Immature natural killer cell (primary cell): ENCODE data around the gene LBR. TPM values are rescaled to one million over a fixed set of nuclear protein-coding genes. Genes with fewer than 3 reads are reported as not detected.

Experiments
- DNase-seq, 3 donors: peaks; one replicate each; pipeline ENCODE4 v3.0.0; 2022; ENCODE audit warnings: mixed read lengths in 1 of 3
- H3K27ac Mint-ChIP-seq, 6 donors: one replicate each; pipeline ENCODE4 v1.8.0; 2020; ENCODE audit warnings: mixed read lengths in 6 of 6, mild to moderate bottlenecking in 5 of 6, inconsistent platforms in 4 of 6, moderate library complexity in 3 of 6
- H3K27me3 Mint-ChIP-seq, 3 donors: one replicate each; pipeline ENCODE4 v1.8.0; 2020 to 2021; ENCODE audit warnings: low read depth in 3 of 3, mild to moderate bottlenecking in 3 of 3, mixed read lengths in 3 of 3, moderate library complexity in 3 of 3, inconsistent platforms in 1 of 3
- H3K36me3 Mint-ChIP-seq, 3 donors: one replicate each; pipeline ENCODE4 v1.8.0; 2020; ENCODE audit warnings: mixed read lengths in 3 of 3, inconsistent platforms in 2 of 3, mild to moderate bottlenecking in 2 of 3
- H3K4me1 Mint-ChIP-seq, 2 donors: one replicate each; pipeline ENCODE4 v1.8.0; 2020; ENCODE audit warnings: inconsistent platforms in 2 of 2, mild to moderate bottlenecking in 2 of 2, mixed read lengths in 2 of 2, moderate library complexity in 1 of 2
- H3K4me3 Mint-ChIP-seq, 5 donors: one replicate each; pipeline ENCODE4 v1.8.0; 2020; ENCODE audit warnings: mild to moderate bottlenecking in 5 of 5, mixed read lengths in 5 of 5, inconsistent platforms in 3 of 5, moderate library complexity in 3 of 5
- H3K9me3 Mint-ChIP-seq, 6 donors: one replicate each; pipeline ENCODE4 v1.8.0; 2020; ENCODE audit warnings: mild to moderate bottlenecking in 6 of 6, mixed read lengths in 6 of 6, inconsistent platforms in 4 of 6, moderate library complexity in 3 of 6
- polyA plus RNA-seq, 3 donors: library from polyadenylated mRNA; unstranded; fragments of 300-500 nt; fragmentation: Illumina TruSeq; gene quantifications; one replicate each; pipeline ENCODE4 v1.2.3, GENCODE V29; 2021

The LBR gene
- polyA plus RNA-seq, 3 donors from 2014 or later, result 100.0 to 136 (median 117) TPM

DNA sequence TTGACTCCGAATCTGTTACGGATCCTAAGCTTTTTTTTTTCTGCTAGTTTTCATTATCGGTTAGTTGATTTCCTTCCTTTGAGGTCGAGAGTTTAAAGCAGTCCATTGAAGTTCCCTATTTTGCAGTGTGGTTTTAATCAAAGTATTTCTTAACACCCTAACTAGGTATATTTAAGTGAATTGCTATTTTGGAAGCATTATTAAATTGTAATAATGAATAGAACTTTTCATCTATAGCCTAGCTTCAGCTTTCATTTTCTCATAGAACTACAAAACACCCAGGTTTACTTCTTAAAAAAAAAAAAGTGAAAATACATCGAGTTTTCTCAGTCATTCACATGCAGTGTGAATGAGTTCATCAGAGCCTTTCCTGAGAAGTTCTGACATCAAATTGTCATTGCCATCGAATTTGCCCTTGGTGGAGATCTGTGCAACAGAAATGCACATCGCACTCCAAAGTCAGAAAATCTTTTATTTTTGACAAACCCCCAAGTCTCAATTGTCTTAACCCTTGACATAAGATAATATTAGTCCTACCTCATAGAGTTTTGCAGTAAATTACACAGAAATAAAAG is 1.1 kb upstream of the LBR start:
- no peaks in the 10 kb centered on the region for H3K36me3 Mint-ChIP-seq
- H3K27me3 Mint-ChIP-seq, result peaks cover 2 to 15% (median 12%) of the 10 kb centered on the region in 3 donors
- no peaks in the 10 kb centered on the region for H3K9me3 Mint-ChIP-seq
- peak overlapping the region; percentile 89 to 95 (median 92) for H3K4me3 Mint-ChIP-seq
- peak in 1 of 3 donors; percentile 50 for DNase-seq
- H3K27ac Mint-ChIP-seq, result peak overlapping the region; percentile 88 to 96 (median 94)
- H3K4me1 Mint-ChIP-seq, result peaks cover 42 to 44% of the 10 kb centered on the region in 2 donors

DNA sequence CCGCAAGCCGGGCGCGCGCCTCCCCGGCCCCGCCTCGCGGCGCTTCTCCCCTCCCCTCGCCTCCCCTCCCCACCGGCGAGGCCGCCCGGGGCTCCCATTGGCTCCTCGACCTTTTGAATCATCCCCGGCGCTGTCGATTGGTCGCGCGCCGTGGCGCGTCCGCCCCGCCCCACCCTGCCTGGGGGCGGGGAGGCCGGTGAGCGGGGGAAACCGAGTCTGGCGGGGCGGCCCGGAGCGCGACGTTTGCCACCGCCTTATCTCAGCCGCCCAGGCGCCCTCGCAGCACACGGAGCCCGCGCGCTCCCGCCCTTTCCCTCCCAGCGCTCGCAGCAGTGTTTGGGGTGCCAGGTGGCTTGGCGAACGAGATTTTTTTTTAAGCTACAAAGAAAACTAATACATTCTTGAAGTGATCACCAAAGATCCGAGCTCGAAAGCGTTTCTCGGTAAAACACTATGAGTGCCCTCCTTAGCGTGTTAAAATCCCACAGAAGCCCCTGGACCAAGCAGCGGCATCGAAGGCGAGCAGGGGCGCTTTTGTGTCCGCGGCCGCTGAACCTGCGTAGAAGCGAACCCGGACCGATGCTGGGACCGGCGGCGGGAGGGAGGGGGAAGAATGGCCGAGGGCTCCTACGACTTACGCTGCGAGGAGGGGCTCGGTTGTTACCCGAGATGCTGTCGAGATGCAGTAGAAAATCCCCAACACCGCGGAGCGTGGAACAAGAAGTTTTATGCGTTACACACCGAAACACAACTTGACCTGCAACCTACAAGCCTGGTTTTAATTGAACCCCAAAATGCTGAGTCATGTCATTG is 436 bp upstream of the LBR start:
- Mint-ChIP-seq H3K27me3 (peaks cover 2 to 15% (median 12%) of the 10 kb centered on the region in 3 donors), H3K9me3 (no peaks in the 10 kb centered on the region), H3K36me3 (no peaks in the 10 kb centered on the region), H3K4me1 (peaks cover 49 to 51% of the 10 kb centered on the region in 2 donors), H3K27ac (peak overlapping the region; percentile 88 to 96 (median 94)), H3K4me3 (peak overlapping the region; percentile 89 to 95 (median 92))
- peak; percentile 89 to 90 (median 90) for DNase-seq

DNA sequence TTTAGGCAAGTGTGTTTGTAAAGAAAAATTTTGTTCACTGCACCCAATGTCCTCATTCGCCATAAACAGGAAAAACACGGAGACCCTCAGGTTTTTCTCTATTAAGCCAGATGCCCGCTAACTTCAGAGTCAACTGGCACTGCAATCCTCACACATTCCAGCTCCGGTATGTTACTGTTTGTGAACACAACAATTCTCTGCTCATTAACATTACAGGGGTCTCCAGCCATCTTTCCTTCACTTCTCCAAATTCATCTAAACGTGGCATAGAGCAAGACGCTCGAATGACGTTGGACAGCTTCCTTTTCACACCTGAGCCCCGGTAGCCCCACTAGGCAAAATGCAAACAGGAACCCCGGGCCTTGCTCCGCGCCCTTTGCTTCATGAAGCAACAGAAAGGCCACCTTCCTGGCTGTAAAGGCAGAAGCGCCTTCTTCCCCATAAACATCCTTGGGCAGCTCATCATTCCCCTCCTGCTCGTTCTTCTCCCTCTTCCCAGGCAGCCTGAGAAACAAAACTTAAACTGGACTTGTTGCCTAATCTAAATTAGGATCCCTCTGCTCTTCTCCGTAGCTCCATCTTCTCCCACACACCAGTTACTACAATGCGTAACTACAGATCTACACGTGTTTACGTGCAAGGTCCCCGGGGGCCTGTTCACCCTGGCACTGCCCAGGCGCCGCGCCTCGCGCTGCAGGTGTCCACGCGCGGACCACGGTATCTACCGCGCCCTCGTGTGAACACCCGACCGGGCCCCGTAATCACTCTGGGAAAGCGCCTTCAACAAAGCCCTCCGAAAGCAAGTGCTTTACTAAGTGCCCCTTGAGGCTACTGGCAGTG is 1.2 kb downstream of the LBR start:
- Mint-ChIP-seq H3K9me3 (no peaks in the 10 kb centered on the region), H3K27me3 (peaks cover 2 to 15% (median 12%) of the 10 kb centered on the region in 3 donors), H3K27ac (peak overlapping the region; percentile 77 to 96 (median 92)), H3K36me3 (no peaks in the 10 kb centered on the region), H3K4me1 (peaks cover 64 to 68% of the 10 kb centered on the region in 2 donors), H3K4me3 (peak overlapping the region; percentile 89 to 98 (median 92))
- peak; percentile 24 to 39 (median 29) for DNase-seq

DNA sequence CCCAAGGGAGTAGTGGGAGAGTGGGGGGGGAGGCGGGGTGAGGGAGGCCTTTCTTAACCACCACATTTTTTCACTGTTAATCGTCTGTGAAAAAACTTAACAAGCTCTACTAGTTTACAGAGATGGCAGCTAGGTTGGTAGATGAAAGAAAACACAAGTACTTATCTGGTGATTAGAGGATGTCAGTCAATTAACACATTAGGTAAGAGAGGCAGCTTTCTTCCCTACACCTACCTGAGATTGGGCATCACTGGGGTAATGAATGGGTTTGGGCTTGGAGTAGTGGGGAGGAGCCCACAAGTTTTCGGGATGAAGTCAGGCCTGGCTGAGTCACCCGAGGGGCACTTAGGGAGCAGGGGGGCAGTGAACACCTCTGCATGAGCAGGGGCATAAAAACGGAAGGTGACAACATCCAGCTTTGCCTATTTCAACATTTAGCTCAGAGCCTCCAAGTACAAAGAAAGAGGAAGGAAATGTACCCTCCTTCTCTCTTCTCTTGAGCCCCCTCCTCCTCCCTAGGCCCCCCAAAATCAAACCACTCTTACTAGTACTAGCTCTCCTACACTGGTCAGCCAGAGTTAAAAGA is 2.5 kb downstream of the LBR start:
- no peaks in the 10 kb centered on the region for H3K9me3 Mint-ChIP-seq
- peak overlapping the region in 5 of 6 donors; percentile 77 to 96 (median 86) for H3K27ac Mint-ChIP-seq
- no peak for DNase-seq
- H3K27me3 Mint-ChIP-seq, result peaks cover 2 to 15% (median 12%) of the 10 kb centered on the region in 3 donors
- peaks cover 65 to 81% of the 10 kb centered on the region in 2 donors for H3K4me1 Mint-ChIP-seq
- H3K36me3 Mint-ChIP-seq, result peaks cover under 1 to 2% (median under 1%) of the 10 kb centered on the region in 3 donors
- peak overlapping the region; percentile 89 to 98 (median 92) for H3K4me3 Mint-ChIP-seq

DNA sequence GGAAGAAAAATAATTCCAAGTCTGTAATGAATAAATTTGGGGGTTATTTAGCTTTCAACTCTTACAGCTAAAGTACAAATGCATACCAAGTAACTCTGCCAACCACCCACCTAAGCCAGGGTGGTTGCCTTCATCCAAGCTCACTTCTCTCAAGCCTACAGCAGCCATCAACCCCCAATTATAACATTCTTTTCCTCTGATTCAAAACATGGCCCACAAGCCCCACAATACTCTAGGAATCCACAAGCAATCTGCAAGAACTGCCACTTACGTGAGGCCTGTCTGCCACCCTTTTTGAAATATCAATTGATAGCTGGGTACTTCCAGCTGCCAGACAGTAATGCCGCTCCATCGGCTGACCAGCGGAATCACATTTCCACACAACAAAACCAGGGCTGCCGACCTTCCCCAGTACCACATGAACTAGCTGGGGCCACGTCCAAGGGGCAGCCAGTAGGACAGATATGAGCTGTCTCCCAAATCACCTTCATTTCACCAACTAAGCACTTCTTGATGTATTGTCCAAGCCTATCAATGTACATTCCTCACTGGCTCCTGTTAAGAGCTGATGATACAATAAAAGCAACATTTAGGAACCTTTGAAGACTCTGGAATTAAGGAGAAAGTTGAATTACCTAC is 3.2 kb downstream of the LBR start:
- peaks cover 67 to 85% of the 10 kb centered on the region in 2 donors for H3K4me1 Mint-ChIP-seq
- no peak for DNase-seq
- peaks cover 4% of the 10 kb centered on the region in 3 donors for H3K36me3 Mint-ChIP-seq
- peak overlapping the region; percentile 12 to 92 (median 67) for H3K27ac Mint-ChIP-seq
- peaks cover 2 to 15% (median 12%) of the 10 kb centered on the region in 3 donors for H3K27me3 Mint-ChIP-seq
- no peaks in the 10 kb centered on the region for H3K9me3 Mint-ChIP-seq
- H3K4me3 Mint-ChIP-seq, result peak overlapping the region; percentile 56 to 98 (median 92)

DNA sequence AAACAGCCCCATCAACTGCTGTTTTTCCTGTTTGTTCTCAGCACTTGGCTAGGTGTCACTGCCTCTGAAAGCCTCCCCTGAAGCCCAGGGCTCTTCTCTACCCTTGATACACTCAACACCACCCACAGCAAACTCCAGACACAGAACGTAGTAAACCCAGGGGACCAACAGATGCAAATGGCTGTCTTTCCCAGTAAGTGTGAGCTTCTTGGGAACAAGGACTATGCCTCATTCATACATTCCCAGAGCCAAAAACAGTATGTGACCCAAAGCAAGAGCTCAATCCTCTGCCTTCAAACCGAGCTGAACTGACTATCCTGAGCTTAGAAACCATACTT is 4.4 kb downstream of the LBR start:
- H3K36me3 Mint-ChIP-seq, result peaks cover 4 to 10% (median 8%) of the 10 kb centered on the region in 3 donors
- H3K27ac Mint-ChIP-seq, result peak overlapping the region in 5 of 6 donors; percentile 1 to 72 (median 55)
- peaks cover 61 to 81% of the 10 kb centered on the region in 2 donors for H3K4me1 Mint-ChIP-seq
- peak overlapping the region in 2 of 5 donors; percentile 19 to 54 for H3K4me3 Mint-ChIP-seq
- no peaks in the 10 kb centered on the region for H3K9me3 Mint-ChIP-seq
- DNase-seq, result no peak
- H3K27me3 Mint-ChIP-seq, result peaks cover 2 to 11% (median 7%) of the 10 kb centered on the region in 3 donors

DNA sequence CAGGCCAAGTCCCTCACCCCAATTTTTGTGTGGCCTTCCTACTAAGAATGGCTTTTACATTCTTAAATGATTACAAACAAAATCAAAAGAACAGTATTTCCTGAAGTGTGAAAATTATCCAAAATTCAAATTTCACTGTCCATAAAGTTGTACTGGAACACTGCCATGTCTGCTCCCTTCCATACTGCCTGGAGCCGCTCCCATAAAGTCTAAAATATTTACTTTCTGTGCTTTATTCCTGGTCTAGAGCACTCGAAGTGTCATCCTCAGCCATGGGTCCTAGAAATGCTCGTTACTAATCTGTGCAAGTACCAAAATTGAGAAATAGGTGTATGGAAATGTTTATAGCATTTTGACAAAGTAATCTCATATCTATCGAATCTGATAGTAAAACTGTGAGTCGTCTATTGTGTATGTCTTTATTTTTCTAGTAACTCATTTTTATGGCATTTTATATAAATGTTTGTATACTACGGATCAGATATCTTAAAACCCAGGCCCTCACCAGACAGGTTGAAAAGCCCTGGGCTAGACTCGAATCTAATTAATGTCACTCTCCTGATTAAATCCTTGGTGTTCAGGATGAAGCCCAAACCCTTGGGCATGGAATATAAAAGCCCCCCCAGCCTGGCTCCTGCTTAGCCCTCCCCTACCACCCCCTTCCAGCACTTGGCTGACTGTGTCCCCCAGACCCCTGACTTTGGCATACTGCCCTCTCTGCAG is 4.9 kb downstream of the LBR start:
- peaks cover 60 to 84% of the 10 kb centered on the region in 2 donors for H3K4me1 Mint-ChIP-seq
- no peak overlapping the region for H3K4me3 Mint-ChIP-seq
- H3K9me3 Mint-ChIP-seq, result no peaks in the 10 kb centered on the region
- peak overlapping the region; percentile 55 to 72 (median 62) for H3K27ac Mint-ChIP-seq
- peaks cover 0 to 10% (median 4%) of the 10 kb centered on the region in 3 donors for H3K27me3 Mint-ChIP-seq
- H3K36me3 Mint-ChIP-seq, result peaks cover 4 to 10% (median 8%) of the 10 kb centered on the region in 3 donors
- no peak for DNase-seq

DNA sequence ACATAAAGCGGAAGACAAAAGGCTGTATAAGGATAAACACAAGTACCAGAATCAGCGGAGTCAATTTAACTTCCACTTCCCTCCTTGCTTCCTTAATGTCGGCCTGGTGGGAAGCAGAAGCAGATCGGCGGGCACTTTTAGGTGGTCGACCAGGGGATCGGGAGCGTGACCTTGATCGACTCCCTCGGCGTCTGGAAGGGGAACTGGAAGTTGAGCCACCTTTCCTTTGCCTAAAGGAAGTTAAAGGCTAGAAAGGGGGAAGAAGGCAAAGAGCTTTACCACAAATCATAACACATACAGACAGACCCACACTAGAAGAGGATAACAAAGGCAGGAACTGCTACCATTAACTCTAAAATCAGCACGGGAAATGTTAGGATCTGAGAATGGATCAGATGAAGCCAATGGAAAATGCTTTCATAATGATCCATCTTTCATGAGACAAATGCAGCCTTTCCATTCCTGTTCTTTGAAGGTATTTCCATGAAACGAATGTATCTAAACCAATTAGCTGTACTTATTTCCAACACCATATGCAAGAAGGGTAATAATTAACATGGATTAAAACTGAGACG is 5.7 kb downstream of the LBR start:
- peaks cover 59 to 88% of the 10 kb centered on the region in 2 donors for H3K4me1 Mint-ChIP-seq
- no peak for DNase-seq
- peaks cover 0 to 8% (median 4%) of the 10 kb centered on the region in 3 donors for H3K27me3 Mint-ChIP-seq
- no peaks in the 10 kb centered on the region for H3K9me3 Mint-ChIP-seq
- peak overlapping the region in 1 of 5 donors; percentile 19 for H3K4me3 Mint-ChIP-seq
- peaks cover 8 to 14% (median 14%) of the 10 kb centered on the region in 3 donors for H3K36me3 Mint-ChIP-seq
- H3K27ac Mint-ChIP-seq, result peak overlapping the region; percentile 38 to 67 (median 62)

DNA sequence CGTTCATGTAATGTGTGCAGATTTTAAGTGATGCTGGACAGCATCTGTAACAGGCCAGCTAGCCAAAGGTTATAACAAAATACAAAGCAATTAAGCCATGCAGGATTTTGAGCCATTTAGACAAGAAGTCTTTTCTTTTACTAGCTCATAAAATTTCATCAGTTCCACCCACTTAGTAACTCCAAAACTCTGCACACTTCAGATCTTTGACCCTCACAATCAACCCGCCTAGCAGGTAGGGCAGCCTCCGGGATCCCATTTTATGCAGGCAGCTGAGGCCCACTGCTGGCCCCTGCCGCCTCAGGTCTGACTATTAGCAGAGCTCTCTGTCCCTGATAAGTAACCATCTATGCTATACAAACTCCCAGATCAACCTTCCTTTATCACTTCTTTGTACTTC is 9.2 kb downstream of the LBR start:
- DNase-seq, result no peak
- no peaks in the 10 kb centered on the region for H3K9me3 Mint-ChIP-seq
- H3K4me1 Mint-ChIP-seq, result peaks cover 33 to 78% of the 10 kb centered on the region in 2 donors
- H3K4me3 Mint-ChIP-seq, result no peak overlapping the region
- peaks cover 19 to 32% (median 27%) of the 10 kb centered on the region in 3 donors for H3K36me3 Mint-ChIP-seq
- H3K27ac Mint-ChIP-seq, result peak overlapping the region in 4 of 6 donors; percentile 32 to 78 (median 66)
- H3K27me3 Mint-ChIP-seq, result peaks cover 0 to 4% (median 0%) of the 10 kb centered on the region in 3 donors

DNA sequence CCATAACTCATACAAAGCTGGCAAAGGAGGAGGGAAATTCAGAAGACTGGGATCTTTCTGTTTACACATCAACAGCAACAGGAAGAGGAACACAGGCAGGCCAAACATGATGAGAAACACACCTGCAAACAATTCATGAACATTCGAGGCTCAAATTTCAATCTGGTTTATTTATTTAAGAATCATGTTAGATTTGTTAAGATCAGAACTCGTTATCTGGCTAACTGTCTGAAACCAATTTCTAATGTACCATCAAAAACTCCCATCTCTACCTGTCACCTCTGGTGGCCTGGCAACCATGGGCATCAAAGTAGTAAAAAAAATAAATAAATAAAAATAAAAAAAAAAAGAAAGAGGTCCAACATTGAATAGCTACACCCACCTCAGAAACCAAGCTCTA is 9.8 kb downstream of the LBR start:
- Mint-ChIP-seq H3K27ac (peak overlapping the region in 5 of 6 donors; percentile 13 to 65 (median 45)), H3K36me3 (peaks cover 19 to 33% (median 27%) of the 10 kb centered on the region in 3 donors), H3K4me3 (no peak overlapping the region), H3K27me3 (peaks cover 0 to 4% (median 0%) of the 10 kb centered on the region in 3 donors), H3K4me1 (peaks cover 28 to 73% of the 10 kb centered on the region in 2 donors), H3K9me3 (no peaks in the 10 kb centered on the region)
- no peak for DNase-seq

DNA sequence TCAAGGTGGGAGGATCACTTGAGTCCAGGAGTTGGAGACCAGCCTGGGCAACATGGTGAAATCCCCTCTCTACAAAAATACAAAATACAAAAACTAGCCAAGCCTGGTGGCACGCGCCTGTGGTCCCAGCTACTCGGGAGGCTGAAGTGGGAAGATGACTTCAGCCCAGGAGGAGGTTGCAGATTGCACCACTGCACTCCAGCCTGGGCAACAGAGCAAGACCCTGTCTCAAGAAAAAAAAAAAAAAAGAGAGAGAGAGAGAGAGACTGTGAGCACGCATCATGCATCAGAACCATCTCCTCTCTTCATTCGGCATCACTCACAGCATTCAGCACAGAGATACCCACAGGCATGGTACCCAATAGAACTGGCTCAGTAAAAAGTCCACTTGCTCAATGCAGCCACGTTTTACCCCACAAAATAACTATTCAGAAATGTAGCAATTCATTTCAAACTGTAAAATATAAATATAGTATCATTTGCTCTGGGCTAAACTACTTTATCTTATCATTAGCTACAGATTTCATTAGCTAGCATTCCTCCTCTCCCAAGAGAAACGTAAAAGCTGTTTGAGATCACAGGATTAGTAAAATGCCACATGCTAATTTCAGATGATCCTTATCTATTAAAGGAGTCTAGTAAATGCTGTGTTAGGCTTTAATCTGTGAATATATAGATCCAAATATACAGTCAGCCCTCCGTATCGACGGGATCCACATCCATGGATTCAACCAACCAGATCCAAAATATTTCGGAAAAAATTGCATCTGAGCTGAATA is 11.7 kb downstream of the LBR start:
- Mint-ChIP-seq H3K9me3 (no peaks in the 10 kb centered on the region), H3K4me1 (peaks cover 15 to 54% of the 10 kb centered on the region in 2 donors), H3K4me3 (no peak overlapping the region), H3K36me3 (peaks cover 19 to 52% (median 31%) of the 10 kb centered on the region in 3 donors), H3K27me3 (peaks cover 0 to 4% (median 0%) of the 10 kb centered on the region in 3 donors), H3K27ac (peak overlapping the region in 1 of 6 donors; percentile 29)
- DNase-seq, result no peak
